ENCODE results near the gene AP1S1.

Gene AP1S1

GRCh38 chr7:101174322-101174854 is 20.1 kb downstream of the AP1S1 start:
- Histone ChIP-seq H3K4me1 (ENCODE audit: insufficient read depth, low read length, severe bottlenecking) (no peaks in the 10 kb centered on the region), H3K27ac (ENCODE audit: low read depth, low read length, poor library complexity, severe bottlenecking) (no peak overlapping the region), H3K9me3 (ENCODE audit: low read length) (no peaks in the 10 kb centered on the region), H3K9me2 (ENCODE audit: low read depth, low read length) (no peaks in the 10 kb centered on the region), H3K9ac (ENCODE audit: low read length) (no peak overlapping the region), H2AFZ (ENCODE audit: low read length) (no peak overlapping the region), H3F3A (ENCODE audit: insufficient read depth, low read length) (no peaks in the 10 kb centered on the region), H4K20me1 (ENCODE audit: insufficient read depth, low read length) (no peaks in the 10 kb centered on the region), H3K79me2 (ENCODE audit: insufficient read depth, low read length) (no peaks in the 10 kb centered on the region), H3K4me2 (ENCODE audit: low read length) (no peak overlapping the region), H3K27me3 (ENCODE audit: insufficient read depth, low read length) (peaks cover 20% of the 10 kb centered on the region), H3K36me3 (ENCODE audit: insufficient read depth, low read length) (no peaks in the 10 kb centered on the region), H3K4me3 (ENCODE audit: low read depth, low read length, poor library complexity, severe bottlenecking) (no peak overlapping the region)
- no peak for TF ChIP-seq CTCF (IDR thresholded peaks at IDR 0.05; ENCODE audit: low read length)
- TF ChIP-seq EZH2 (IDR thresholded peaks at IDR 0.05; ENCODE audit: borderline replicate concordance, low read length), result no peak

- H3K9me3 ChIP-seq (ENCODE audit: low read length), result no peaks in the 10 kb centered on the region
- no peaks in the 10 kb centered on the region for H3K4me1 ChIP-seq (ENCODE audit: insufficient read depth, low read length, severe bottlenecking)
- H4K20me1 ChIP-seq (ENCODE audit: insufficient read depth, low read length), result no peaks in the 10 kb centered on the region
- H3K9me2 ChIP-seq (ENCODE audit: low read depth, low read length), result no peaks in the 10 kb centered on the region
- H3K4me3 ChIP-seq (ENCODE audit: low read depth, low read length, poor library complexity, severe bottlenecking), result no peak overlapping the region
- H3K4me2 ChIP-seq (ENCODE audit: low read length), result no peak overlapping the region
- H3K9ac ChIP-seq (ENCODE audit: low read length), result no peak overlapping the region
- no peak overlapping the region for H3K27ac ChIP-seq (ENCODE audit: low read depth, low read length, poor library complexity, severe bottlenecking)
- H3F3A ChIP-seq (ENCODE audit: insufficient read depth, low read length), result no peaks in the 10 kb centered on the region
- H3K27me3 ChIP-seq (ENCODE audit: insufficient read depth, low read length), result peaks cover 18% of the 10 kb centered on the region
- no peak overlapping the region for H2AFZ ChIP-seq (ENCODE audit: low read length)
- H3K79me2 ChIP-seq (ENCODE audit: insufficient read depth, low read length), result no peaks in the 10 kb centered on the region
- no peaks in the 10 kb centered on the region for H3K36me3 ChIP-seq (ENCODE audit: insufficient read depth, low read length)
- TF ChIP-seq CTCF (IDR thresholded peaks at IDR 0.05; ENCODE audit: low read length) (no peak), EZH2 (IDR thresholded peaks at IDR 0.05; ENCODE audit: borderline replicate concordance, low read length) (no peak)
These were observed 21.4 kb downstream of the AP1S1 start for GRCh38 chr7:101175664-101176063.

GRCh38 chr7:101177644-101178043 is 23.4 kb downstream of the AP1S1 start:
- Histone ChIP-seq H3K9me2 (ENCODE audit: low read depth, low read length) (no peaks in the 10 kb centered on the region), H3F3A (ENCODE audit: insufficient read depth, low read length) (no peaks in the 10 kb centered on the region), H3K79me2 (ENCODE audit: insufficient read depth, low read length) (no peaks in the 10 kb centered on the region), H4K20me1 (ENCODE audit: insufficient read depth, low read length) (no peaks in the 10 kb centered on the region), H3K36me3 (ENCODE audit: insufficient read depth, low read length) (no peaks in the 10 kb centered on the region), H3K9me3 (ENCODE audit: low read length) (no peaks in the 10 kb centered on the region), H2AFZ (ENCODE audit: low read length) (no peak overlapping the region), H3K4me1 (ENCODE audit: insufficient read depth, low read length, severe bottlenecking) (no peaks in the 10 kb centered on the region), H3K4me2 (ENCODE audit: low read length) (no peak overlapping the region), H3K9ac (ENCODE audit: low read length) (no peak overlapping the region), H3K27me3 (ENCODE audit: insufficient read depth, low read length) (peaks cover 10% of the 10 kb centered on the region), H3K4me3 (ENCODE audit: low read depth, low read length, poor library complexity, severe bottlenecking) (no peak overlapping the region), H3K27ac (ENCODE audit: low read depth, low read length, poor library complexity, severe bottlenecking) (no peak overlapping the region)
- TF ChIP-seq EZH2 (IDR thresholded peaks at IDR 0.05; ENCODE audit: borderline replicate concordance, low read length), result no peak
- no peak for TF ChIP-seq CTCF (IDR thresholded peaks at IDR 0.05; ENCODE audit: low read length)

Data from OCI-LY1 (cell line).